ENCODE results near the gene VTN. TPM values are rescaled to one million over a fixed set of nuclear protein-coding genes. Genes with fewer than 3 reads are reported as not detected.

VTN gene
- total RNA-seq, 4 donors from 2014 or later, result 0.10 TPM; not detected in 3

GRCh38 chr17:28395426-28395825 lies 25.3 kb upstream of the VTN start:
- no peak for TF ChIP-seq POLR2A (IDR thresholded peaks at IDR 0.05)
- TF ChIP-seq CTCF (IDR thresholded peaks at IDR 0.05), result no peak
- DNase-seq (ENCODE audit: low spot score in 2 of 2), result no peak

DNA sequence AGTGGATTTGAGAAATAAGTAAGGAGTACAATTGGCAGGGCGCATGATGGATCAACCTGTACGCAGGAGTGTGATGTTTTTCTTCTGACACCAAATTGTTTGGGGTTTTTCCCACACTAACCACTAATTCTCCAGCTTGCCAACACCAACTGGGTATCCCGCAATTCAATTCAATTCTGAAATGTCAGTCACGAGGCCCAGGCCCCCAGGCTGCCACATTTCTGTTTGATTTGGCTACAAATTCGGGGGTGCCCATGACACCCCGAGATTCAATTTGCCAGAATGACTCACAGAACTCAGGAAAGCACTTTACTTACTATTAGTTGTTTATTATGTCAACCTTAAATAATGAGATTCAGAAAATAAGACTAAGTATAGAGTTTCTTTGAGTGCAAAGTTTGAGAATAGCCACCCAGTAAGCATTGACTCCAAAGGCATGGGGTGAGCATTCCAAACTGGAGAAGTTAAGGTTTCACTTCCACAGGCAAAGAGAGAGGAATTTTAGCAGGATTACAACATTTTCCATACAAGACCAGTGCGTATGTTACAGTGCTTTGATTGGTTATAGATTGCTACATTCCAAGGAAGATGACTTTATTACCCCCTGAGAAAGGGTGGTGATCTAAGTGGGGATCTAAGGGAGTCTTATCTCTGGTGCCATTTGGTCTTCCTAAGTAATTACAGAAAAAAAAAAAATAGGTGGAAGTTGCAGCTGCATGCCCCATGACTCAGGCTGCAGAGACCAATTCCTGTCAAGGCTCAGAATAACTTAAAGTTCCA lies 24.4 kb upstream of the VTN start:
- intact Hi-C loops (cut with DNase I; ENCODE audit: low total_unique reads), result no loop called here
- WGBS, 2 donors, result 68 to 69% methylated on average over 7 of the region's 7 CpGs
- no peak for DNase-seq (ENCODE audit: low spot score in 2 of 2)

More at GRCh38 chr17:28395426-28395825, 25.3 kb upstream of the VTN start:
- WGBS, 2 donors, result 40 to 41% methylated on average over 2 of the region's 2 CpGs
- no peak overlapping the region for H3K4me3 ChIP-seq (ENCODE audit: low read depth, poor library complexity, severe bottlenecking)
- intact Hi-C loops (cut with DNase I; ENCODE audit: low total_unique reads), result no loop called here

DNA sequence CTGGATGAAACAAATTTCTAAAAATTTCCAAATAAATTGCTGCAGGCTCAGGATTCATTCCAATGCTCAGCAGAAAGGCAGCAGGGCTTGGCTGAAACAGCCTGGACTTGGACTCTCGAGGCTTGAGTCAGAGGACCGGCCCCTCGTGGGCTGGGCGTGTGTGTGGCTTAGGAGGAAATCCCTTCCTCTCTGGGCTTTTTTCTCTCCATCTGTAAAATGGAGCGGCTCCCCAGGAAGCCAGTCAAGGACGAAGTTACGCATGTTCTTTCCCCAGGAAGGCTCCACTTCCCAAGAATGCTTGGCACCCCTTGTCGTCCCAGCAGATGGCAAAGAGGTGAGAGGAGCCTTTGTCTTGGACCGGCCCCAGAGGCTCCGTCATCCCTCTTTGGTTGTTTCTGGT lies 22.4 kb upstream of the VTN start:
- WGBS, 2 donors, result 70 to 77% methylated on average over 10 of the region's 10 CpGs
- intact Hi-C loops (cut with DNase I; ENCODE audit: low total_unique reads), result no loop called here

More for the DNA sequence above, 24.4 kb upstream of the VTN start:
- TF ChIP-seq CTCF (IDR thresholded peaks at IDR 0.05) (no peak), POLR2A (IDR thresholded peaks at IDR 0.05) (no peak)
- H3K4me3 ChIP-seq (ENCODE audit: low read depth, poor library complexity, severe bottlenecking), result no peak overlapping the region

DNA sequence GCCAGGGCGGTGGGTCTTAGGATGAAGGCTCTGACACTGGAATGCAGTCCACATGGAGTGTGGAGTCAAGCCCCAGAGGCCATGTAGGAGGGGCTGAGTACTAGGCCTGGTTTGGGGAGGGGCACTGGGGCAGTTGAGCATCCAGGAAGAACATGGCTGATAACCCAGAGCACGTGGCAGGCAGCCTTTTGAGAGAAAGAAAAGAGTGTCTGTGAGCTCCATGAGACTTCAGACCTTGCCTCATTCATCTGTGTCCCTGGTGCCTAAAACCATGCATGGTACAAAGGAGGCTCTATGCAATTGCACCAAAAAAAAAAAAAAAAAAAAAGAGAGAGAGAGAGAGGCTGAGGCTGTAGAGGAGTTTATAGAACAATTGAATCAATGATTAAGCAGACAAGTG lies 21.3 kb upstream of the VTN start:
- intact Hi-C loops (cut with DNase I; ENCODE audit: low total_unique reads), result no loop called here
- no peak overlapping the region for H3K4me3 ChIP-seq (ENCODE audit: low read depth, poor library complexity, severe bottlenecking)
- TF ChIP-seq CTCF (IDR thresholded peaks at IDR 0.05) (no peak), POLR2A (IDR thresholded peaks at IDR 0.05) (no peak)
- no peak for DNase-seq (ENCODE audit: low spot score in 2 of 2)
- 46 to 50% methylated on average over 2 of the region's 2 CpGs for WGBS, 2 donors

More for the DNA sequence above, 22.4 kb upstream of the VTN start:
- H3K4me3 ChIP-seq (ENCODE audit: low read depth, poor library complexity, severe bottlenecking), result no peak overlapping the region
- DNase-seq (ENCODE audit: low spot score in 2 of 2), result no peak
- TF ChIP-seq CTCF (IDR thresholded peaks at IDR 0.05) (no peak), POLR2A (IDR thresholded peaks at IDR 0.05) (no peak)

DNA sequence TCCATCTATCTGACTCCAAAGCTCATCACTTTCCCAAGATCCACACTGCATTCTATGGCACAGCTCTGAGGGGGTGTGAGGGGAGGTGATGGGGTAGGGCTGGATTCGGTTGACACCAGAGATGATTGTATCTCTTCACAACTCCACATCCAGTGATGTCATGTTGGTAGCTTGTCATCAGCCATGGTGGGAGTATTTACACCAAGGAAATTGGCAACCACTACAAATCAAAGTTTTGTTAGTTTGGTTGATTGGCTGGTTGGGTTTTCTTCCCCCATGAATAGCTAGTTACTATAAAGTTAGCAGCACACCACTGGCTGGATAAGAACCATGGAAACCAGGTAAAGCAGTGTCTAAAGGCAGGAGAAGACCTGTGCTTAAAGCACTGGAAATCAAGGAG lies 20.9 kb upstream of the VTN start:
- TF ChIP-seq CTCF (IDR thresholded peaks at IDR 0.05) (no peak), POLR2A (IDR thresholded peaks at IDR 0.05) (no peak)
- DNase-seq (ENCODE audit: low spot score in 2 of 2), result no peak
- no peak overlapping the region for H3K4me3 ChIP-seq (ENCODE audit: low read depth, poor library complexity, severe bottlenecking)
- WGBS, 2 donors, result 86 to 100% methylated on average over 1 of the region's 1 CpG
- intact Hi-C loops (cut with DNase I; ENCODE audit: low total_unique reads), result no loop called here

DNA sequence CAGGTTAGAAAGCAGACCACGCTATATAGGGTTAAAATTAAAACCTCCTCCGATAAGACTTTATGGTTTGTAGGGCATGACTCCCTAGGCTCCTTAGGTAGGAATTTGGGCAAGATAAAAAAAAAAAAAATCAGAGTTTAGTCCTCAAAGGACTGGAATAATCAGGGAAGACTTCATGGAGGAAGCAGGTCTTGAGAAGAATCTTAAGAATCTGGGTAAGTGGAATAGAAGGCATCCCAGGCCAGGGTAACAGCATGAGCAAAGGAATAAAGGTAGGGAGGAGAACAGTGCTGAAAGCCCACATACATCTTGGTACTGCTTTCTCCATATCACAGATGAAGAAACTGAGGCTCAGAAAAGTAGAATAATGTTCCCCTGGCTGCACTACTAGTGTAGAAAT lies 20.5 kb upstream of the VTN start:
- H3K4me3 ChIP-seq (ENCODE audit: low read depth, poor library complexity, severe bottlenecking), result no peak overlapping the region
- no peak for DNase-seq (ENCODE audit: low spot score in 2 of 2)
- intact Hi-C loops (cut with DNase I; ENCODE audit: low total_unique reads), result no loop called here
- WGBS, 2 donors, result 90 to 94% methylated on average over 2 of the region's 2 CpGs
- no peak for TF ChIP-seq POLR2A (IDR thresholded peaks at IDR 0.05)
- TF ChIP-seq CTCF (IDR thresholded peaks at IDR 0.05), result no peak

Data from lower leg skin (tissue), 4 donors.